NCI-H2107 treated with DMSO at 0.1 percent for 48 hours (cell line): Measurements from ENCODE around the gene HMGCLL1.

Experiments used
- DNase-seq: peaks from one replicate; lab custom pipeline; 2025; ENCODE audit not compliant: unreplicated experiment; lab: John Stamatoyannopoulos, UW

Gene HMGCLL1

GRCh38 chr6:55578537-55579363 lies at the start of gene HMGCLL1:
HMGCLL1 (minus strand) TSS chr6:55579192; CDS start chr6:55579055, 137 bp downstream.
- peak; percentile 1 for DNase-seq

DNA sequence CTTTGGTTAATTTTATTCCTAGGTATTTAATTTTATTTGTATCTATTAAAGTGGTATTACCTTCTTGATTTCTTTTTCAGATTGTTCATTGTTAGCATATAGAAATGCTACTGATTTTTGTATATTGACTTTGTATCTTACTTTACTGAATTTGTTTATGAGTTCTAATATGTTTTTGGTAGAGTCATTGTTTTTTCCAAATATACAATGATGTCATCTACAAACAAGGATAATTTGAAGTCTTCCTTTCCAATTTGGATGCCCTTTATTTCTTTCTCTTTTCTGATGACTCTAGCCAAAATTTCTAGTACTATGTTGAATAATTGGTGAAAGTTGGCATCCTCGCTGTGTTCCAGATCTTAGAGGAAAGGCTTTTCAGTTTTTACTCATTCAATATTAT lies 43.0 kb upstream of the HMGCLL1 start:
- no peak for DNase-seq

- no peak for DNase-seq
These were observed 42.3 kb upstream of the HMGCLL1 start for GRCh38 chr6:55621244-55621643.

DNA sequence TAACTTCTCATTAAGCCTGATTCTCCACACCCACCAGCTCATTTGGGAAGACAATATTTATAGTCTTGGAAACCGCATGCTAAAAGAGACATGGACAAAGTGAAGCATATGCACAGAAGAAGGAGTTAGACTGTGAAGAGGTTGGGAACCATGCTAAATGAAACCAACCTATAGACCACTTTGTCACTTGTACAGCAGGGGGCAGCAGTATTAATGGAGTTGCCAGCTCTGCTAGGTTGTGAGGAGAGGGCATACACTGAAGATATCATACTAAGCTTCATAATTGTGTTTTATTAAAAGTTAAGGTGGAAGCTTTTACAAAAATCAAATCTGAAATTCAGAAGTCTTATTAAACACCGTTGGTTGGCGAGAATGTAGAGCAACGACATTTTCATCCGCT lies 38.3 kb upstream of the HMGCLL1 start:
- DNase-seq, result no peak

DNA sequence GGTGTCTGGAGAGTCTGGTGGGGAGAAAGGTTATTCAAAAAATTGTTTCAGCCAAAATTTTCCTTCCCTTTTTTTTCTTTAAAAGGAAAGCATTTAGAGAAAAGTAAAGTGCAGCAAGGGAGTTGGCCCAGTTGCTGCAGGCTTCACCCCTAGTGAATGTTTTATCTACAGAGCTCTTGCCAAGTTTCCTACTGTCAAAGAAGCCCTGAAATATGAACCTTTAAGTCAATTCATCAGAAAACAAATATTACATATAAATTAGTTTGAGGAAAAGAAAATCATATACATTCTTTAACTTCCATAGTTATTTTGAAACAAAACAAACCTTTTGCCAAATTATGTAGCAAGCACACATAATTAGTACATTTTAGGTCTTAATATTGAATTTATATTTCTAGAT lies 25.0 kb upstream of the HMGCLL1 start:
- DNase-seq, result no peak

GRCh38 chr6:55601120-55601519 lies 22.1 kb upstream of the HMGCLL1 start:
- DNase-seq, result no peak

- no peak for DNase-seq
These were observed 15.4 kb upstream of the HMGCLL1 start for GRCh38 chr6:55594442-55594841.

GRCh38 chr6:55584654-55585354 lies 5.8 kb upstream of the HMGCLL1 start:
- DNase-seq, result no peak

- no peak for DNase-seq
These were observed 2.2 kb downstream of the HMGCLL1 start for GRCh38 chr6:55576811-55577210.

DNA sequence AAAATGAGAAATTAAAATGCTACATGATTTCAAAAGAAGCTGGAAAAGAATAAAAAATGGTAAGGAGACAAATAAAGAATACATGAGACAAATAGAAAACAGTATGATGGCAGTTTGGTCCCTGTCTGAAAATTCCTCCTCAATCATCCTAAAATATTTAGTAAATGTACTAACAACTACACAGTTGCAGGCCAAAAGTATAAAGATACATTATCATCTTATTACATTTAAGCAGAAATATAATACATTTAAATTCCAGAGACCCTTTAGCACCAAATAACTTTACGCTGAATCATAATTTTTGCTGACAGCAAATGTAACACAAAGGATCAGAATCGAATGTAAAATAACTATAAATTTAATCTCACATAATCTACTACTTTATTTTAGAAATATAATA lies 4.4 kb downstream of the HMGCLL1 start:
- no peak for DNase-seq

DNA sequence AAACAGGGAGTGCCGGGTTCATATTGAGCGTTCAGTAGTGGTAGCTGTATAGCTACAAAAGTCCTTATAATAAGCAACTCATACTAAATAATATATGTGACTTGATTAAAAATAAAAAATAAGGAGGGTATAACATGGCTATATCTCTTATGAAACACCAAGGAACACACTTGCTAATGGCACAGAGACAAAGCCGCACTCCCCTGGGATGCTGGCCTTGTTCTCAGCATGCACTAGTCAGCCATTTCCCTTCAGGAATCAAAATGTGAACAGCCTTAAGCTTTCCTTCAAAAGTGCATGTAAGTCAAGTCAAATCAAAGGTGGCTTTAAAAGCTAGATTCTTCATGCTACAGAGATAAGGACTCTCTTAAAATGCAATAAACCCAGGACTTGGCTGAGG lies 9.4 kb downstream of the HMGCLL1 start:
- DNase-seq, result no peak

DNA sequence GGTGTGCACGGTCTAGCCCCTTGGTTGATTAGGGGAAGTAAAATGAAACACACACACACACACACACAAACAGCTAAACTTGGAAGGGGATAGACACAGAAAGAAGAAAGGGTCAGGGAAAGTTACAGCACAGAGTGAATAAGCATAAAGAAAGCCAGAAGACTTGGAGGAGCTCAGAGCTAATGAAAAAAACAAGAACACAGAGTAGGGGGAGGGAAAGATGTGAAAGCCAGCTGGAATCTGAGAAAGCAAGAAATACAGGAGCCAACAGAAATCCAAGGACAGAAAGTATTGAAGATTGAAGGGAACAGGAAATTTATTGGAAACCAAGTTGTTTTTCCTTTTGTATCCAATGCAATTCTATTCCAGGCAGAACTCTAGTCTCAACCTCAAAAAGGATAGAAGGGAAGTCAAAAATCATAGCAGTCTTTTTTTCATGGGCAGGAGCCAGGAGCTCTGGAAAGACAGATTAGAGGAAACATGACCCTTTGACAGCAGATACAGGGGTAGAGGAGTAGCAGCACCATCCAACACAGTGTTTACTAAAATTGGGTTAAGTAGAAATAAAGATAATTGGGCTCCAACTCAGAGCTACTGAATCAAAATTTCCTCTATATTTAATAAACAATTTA lies 10.1 kb downstream of the HMGCLL1 start:
- DNase-seq, result no peak

DNA sequence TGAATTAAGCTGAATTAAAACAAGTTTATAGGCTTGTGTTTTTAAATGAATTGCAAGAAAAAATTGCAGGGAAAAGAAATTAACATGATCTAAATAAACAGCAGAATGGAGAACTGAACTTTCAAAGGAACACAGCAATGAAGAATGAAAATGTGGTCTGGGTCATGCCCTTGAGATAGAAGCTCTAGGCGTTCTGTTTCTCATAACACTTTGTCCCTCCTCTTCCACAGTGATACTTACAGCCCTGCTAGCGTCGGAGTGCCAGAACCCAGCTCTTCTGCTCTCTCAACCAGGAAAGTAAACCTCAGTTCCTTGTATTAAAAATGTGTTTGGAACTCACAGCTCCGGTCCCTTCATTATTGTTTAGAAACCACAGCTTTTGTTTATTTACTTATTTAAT lies 11.4 kb downstream of the HMGCLL1 start:
- no peak for DNase-seq

DNA sequence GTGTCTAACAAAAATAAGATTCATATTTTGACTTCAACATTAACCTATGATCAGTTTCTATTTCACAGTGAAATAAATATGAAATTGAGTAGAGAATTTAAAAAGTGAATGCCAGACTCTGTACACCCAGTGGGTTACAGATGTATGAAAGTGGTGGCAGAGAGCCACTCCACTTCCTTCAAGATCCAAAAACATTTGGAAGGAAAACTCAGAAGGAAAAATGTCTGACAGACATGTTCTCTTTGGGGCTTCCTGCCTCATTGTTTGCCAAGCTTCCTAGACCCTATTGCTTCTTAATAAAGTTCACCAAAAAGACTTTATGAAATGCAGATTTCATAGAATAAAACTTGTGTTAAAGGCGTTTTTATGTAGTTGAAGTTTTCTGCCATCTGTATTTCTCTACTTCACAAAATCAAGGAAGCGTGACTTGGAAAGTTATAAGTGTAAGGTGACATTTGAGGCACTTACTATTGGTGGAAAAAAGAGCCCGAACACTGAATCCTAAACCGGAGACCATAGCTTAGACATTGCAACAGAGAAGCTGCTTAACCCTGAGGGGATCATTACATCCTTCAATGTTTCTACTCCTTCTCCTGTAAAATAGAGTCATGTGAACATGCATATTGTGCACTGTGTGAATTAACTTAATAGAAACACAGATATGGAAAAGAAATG lies 12.8 kb downstream of the HMGCLL1 start:
- no peak for DNase-seq

DNA sequence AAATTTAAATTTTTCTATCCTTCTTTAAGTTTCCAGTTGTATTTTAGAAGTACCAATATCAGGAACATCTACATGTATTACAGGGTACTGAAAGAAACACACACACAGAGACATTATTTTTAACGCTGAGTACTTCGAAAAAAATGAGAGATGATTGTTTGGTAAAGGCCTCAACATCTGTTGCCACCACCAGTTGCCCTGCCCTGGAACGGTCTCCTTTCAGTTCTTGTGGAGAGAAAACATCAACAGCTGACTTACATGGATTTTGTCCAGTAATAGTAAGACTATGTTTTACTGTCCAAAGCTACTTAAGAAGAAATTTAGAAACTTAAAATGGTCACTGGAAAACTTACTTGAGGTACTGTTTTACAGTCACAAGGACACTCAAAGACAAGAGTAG lies 16.7 kb downstream of the HMGCLL1 start:
- DNase-seq, result no peak

- no peak for DNase-seq
These were observed 18.6 kb downstream of the HMGCLL1 start for GRCh38 chr6:55560290-55560885.

GRCh38 chr6:55557146-55557545 lies 21.8 kb downstream of the HMGCLL1 start:
- DNase-seq, result no peak

DNA sequence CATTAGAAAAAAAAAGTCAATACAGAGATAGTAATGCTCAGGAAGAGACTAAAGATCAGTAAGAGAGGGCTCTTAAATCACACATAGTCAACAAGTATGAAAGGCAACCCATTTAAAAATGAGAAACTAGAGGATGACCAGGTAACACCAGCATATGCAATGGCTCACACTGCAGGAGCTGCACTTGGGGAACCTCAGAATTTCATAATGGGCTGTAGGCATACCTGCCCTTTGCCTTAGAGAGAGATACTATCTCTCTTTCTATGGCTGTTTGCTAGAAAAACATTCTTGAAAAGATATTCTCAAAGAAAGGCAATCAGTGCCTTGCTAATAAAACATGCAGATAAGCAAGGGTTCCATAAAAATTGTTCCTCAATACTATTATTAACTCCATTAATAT lies 33.2 kb downstream of the HMGCLL1 start:
- DNase-seq, result no peak

DNA sequence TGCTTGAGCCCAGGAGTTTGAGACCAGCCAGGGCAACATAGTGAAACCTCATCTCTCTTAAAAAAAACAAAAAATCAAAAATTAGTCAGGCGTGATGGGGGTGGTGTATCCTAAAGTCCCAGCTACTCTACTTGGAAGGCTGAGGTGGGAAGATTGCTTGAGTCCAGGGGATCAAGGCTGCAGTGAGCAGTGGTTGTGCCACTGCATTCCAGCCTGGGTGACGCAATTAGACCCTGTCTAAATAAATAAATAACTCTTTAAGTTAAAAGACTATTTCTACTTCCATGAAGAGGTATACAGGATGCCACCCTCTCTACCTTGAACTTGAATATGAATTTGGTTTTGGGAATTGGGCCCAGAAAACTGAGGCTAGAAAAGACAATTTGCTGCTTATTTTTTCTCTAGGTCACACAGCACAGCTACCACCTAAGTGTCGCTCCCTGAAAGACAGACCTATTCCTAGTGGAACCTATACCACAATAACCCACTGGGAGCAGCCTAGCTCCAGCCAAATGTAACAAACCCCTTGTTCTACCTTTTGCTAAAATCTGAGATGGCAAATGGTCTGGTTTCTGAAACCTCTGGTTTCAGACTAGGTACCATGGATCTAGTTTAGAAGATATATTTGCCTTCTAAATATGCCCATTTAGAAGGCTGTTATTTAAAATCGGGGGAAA lies 35.2 kb downstream of the HMGCLL1 start:
- DNase-seq, result no peak

DNA sequence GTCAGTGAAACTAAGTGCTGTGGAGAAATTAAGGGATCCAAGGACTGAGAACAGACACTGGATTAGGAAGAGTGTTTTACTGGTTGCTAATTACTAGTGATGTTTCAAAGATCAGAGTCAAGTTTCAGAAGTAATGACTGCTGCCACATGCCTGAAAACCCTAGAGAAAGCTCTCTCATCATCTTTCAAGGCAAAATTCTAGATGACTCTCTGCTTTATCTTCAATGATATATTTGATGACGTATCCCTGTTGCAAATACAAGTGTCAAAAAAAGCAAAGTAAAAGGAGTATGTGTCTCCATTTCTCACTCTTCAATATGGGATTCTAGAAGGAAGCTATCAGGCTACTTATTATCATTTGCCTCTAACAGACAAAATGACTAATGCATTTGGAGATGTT lies 38.0 kb downstream of the HMGCLL1 start:
- DNase-seq, result no peak
